Tibial nerve (tissue), 3 donors: ENCODE measurements around the gene BRIP1.

Experiments
- EP300 ChIP-seq, 2 donors: sonication (generic); formaldehyde crosslinking; IDR thresholded peaks; one replicate each; pipeline ENCODE4 v1.6.1; 2017; ENCODE audit warnings: antibody characterized with exemption in 2 of 2, mild to moderate bottlenecking in 1 of 2
- POLR2A ChIP-seq, 2 donors: fragments of 450-650 bp; IDR thresholded peaks; one replicate each; pipeline ENCODE4 v1.6.1; 2017; ENCODE audit warnings: antibody characterized with exemption in 2 of 2, mild to moderate bottlenecking in 2 of 2, moderate library complexity in 2 of 2

GRCh38 chr17:61907361-61907760, 44.0 kb upstream of the BRIP1 start:
- TF ChIP-seq POLR2A (IDR thresholded peaks at IDR 0.05): no peak
- TF ChIP-seq EP300 (IDR thresholded peaks at IDR 0.05): no peak
